Mammary epithelial cell (primary cell): Measurements from ENCODE around the gene AIM2.

ENCODE experiments used
- EZH2 ChIP-seq: IDR thresholded peaks from 2 replicates; pipeline ENCODE4 v1.6.1; 2012; ENCODE audit warnings: low read length, inconsistent platforms, borderline replicate concordance
- TF ChIP-seq, protein P1 (sequence below), 2 donors: IDR thresholded peaks in 1 of 2; conservative IDR thresholded peaks in 1 of 2; 2 replicates each; pipeline ENCODE4 v1.5.1; 2011 to 2012; ENCODE audit warnings: inconsistent platforms in 2 of 2, low read length in 2 of 2, mild to moderate bottlenecking in 2 of 2, control low read depth in 1 of 2, low read depth in 1 of 2; ENCODE audit not compliant: insufficient read depth in 1 of 2; ENCODE audit errors: extremely low read depth in 1 of 2

GRCh38 chr1:159030877-159031447 lies 45.6 kb downstream of the AIM2 start:
- TF ChIP-seq, protein P1, sequence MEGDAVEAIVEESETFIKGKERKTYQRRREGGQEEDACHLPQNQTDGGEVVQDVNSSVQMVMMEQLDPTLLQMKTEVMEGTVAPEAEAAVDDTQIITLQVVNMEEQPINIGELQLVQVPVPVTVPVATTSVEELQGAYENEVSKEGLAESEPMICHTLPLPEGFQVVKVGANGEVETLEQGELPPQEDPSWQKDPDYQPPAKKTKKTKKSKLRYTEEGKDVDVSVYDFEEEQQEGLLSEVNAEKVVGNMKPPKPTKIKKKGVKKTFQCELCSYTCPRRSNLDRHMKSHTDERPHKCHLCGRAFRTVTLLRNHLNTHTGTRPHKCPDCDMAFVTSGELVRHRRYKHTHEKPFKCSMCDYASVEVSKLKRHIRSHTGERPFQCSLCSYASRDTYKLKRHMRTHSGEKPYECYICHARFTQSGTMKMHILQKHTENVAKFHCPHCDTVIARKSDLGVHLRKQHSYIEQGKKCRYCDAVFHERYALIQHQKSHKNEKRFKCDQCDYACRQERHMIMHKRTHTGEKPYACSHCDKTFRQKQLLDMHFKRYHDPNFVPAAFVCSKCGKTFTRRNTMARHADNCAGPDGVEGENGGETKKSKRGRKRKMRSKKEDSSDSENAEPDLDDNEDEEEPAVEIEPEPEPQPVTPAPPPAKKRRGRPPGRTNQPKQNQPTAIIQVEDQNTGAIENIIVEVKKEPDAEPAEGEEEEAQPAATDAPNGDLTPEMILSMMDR (conservative IDR thresholded peaks at IDR 0.05 in 1 of 2, IDR thresholded peaks at IDR 0.05 in 1 of 2; ENCODE audit: extremely low read depth in 1 of 2, insufficient read depth in 1 of 2, low read depth in 1 of 2, low read length in 2 of 2) = no peak
- no peak for TF ChIP-seq EZH2
